Activated CD8-positive, alpha-beta T cell treated with anti-CD3 and anti-CD28 coated beads, Interleukin-2, amount 10 ng/mL, durations not matched to agents 7 days and 5 days (primary cell): ENCODE measurements around the gene DDX49. TPM values are rescaled to one million over a fixed set of nuclear protein-coding genes. Genes with fewer than 3 reads are reported as not detected.
"Not testable (repeated sequence)": the region's sequence is repeated elsewhere in the genome, so short reads cannot be mapped to it uniquely, and the experiment has no call there.

Experiments used
- ATAC-seq: fragments of 150-1000 bp; cut with Tn5 transposase; one replicate; pipeline ENCODE4 v1.10.0; 2021; ENCODE audit warnings: moderate library complexity
- CTCF ChIA-PET: fragments of 350-600 bp; sonication (Branson Sonifier 250); formaldehyde crosslinking; loops from one replicate; lab custom pipeline; 2021; ENCODE audit warnings: antibody characterized with exemption; lab: Charles Lee
- POLR2A ChIA-PET: fragments of 350-600 bp; sonication (Branson Sonifier 250); formaldehyde crosslinking; loops from one replicate; lab custom pipeline; 2021; ENCODE audit warnings: antibody characterized with exemption; lab: Charles Lee
- DNase-seq: peaks from one replicate; pipeline ENCODE4 v3.0.0-alpha.2; 2020
- H3K27ac Mint-ChIP-seq: one replicate; pipeline ENCODE4 v1.8.0; 2021; ENCODE audit warnings: mild to moderate bottlenecking, mixed read lengths
- H3K27me3 Mint-ChIP-seq: one replicate; pipeline ENCODE4 v1.8.0; 2021; ENCODE audit warnings: low read depth, mixed read lengths
- H3K36me3 Mint-ChIP-seq: one replicate; pipeline ENCODE4 v1.8.0; 2021; ENCODE audit warnings: low read depth, mixed read lengths
- H3K4me1 Mint-ChIP-seq: one replicate; pipeline ENCODE4 v1.8.0; 2021; ENCODE audit warnings: low read depth, mixed read lengths
- H3K4me3 Mint-ChIP-seq: one replicate; pipeline ENCODE4 v1.8.0; 2021; ENCODE audit warnings: mild to moderate bottlenecking, mixed read lengths
- H3K9me3 Mint-ChIP-seq: one replicate; pipeline ENCODE4 v1.8.0; 2022; ENCODE audit warnings: mixed read lengths; ENCODE audit not compliant: insufficient read depth
- total RNA-seq, 2 experiments: library from RNA; stranded (reverse); gene quantifications; one replicate each; pipeline ENCODE4 v1.2.3, GENCODE V29; 2021

The DDX49 gene
- total RNA-seq, 2 experiments from 2014 or later: 56.1 to 57.3 TPM

DNA sequence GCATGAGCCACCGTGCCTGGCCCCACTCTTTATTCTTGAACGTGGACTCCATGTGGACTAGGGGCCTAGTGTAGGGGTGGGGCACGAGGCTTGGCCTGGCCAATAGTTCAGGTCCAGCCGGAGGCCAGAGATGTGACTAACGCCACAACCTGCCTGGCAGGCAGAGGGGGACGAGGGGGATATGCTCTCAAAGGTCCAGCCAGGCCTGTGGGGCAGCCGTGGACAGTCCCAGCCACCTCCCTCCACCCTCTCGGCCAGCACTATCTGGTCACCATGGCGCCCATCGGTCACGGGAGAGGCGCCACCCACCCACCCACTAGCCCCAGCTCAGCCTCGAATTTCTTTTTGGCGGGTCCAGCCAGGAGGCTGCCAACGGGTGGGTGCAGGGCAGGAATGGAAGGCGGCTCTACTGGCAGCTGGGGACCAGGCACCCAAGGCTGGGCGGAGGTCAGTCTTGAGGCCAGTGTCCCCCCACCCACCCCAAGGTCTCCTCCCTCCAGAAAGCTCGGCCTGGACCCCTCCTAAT is 21.4 kb upstream of the DDX49 start:
- H3K4me1 Mint-ChIP-seq: peaks cover 12% of the 10 kb centered on the region
- ChIA-PET POLR2A (interaction anchor here (1.4 kb wide), 1 partner anchor 21 kb away, joined by 3 read pairs; the partner anchor contains the start of genes COPE and DDX49), CTCF (no interaction called here)
- no peak overlapping the region for H3K4me3 Mint-ChIP-seq
- DNase-seq (no peak), ATAC-seq (no peak)
- H3K27me3 Mint-ChIP-seq: peaks cover 29% of the 10 kb centered on the region
- no peaks in the 10 kb centered on the region for H3K9me3 Mint-ChIP-seq
- no peak overlapping the region for H3K27ac Mint-ChIP-seq
- peaks cover 8% of the 10 kb centered on the region for H3K36me3 Mint-ChIP-seq

DNA sequence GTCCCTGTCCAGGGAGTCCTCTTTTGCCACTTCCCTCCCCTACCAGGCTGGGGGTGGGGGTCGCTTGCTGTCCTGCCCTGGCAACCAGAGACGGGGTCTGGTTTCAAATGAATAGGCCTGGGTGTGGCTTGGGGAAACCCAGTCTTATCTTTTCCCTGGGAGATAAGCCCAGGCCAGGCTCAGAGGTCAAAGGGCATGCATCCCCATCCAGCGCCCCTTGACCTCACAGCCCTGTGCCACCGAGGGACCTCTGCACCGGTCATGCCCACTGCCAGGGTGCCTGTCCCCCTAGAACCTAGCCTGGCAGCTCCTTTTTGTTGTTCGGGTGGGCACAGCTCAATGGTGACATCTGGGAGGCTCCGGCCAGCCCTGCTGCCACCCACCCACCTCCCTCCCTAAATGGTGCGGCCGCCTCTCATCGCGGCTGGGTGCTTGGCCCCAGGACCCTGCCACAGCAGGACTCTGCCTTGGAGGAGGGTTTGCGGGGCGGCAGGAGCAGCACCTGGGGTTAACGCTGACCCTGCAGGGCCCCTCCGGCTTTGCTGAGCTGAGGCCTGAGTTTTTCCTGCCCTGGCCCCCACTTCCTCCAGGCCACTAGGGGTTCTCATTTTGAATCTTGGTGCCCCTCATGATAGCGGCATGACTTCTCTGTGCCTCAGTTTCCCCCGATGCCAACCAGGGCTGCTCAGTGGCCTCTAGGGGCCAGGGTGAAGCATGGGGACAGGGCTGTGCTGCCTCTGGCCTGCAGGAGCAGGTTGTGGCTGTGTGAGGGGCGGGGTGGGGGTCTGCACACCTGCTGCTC is 20.7 kb upstream of the DDX49 start:
- ChIA-PET POLR2A (no interaction called here), CTCF (no interaction called here)
- peaks cover 24% of the 10 kb centered on the region for H3K27me3 Mint-ChIP-seq
- DNase-seq (no peak), ATAC-seq (no peak)
- H3K4me1 Mint-ChIP-seq: peaks cover 12% of the 10 kb centered on the region
- H3K27ac Mint-ChIP-seq: no peak overlapping the region
- no peak overlapping the region for H3K4me3 Mint-ChIP-seq
- H3K9me3 Mint-ChIP-seq: no peaks in the 10 kb centered on the region
- peaks cover 8% of the 10 kb centered on the region for H3K36me3 Mint-ChIP-seq

DNA sequence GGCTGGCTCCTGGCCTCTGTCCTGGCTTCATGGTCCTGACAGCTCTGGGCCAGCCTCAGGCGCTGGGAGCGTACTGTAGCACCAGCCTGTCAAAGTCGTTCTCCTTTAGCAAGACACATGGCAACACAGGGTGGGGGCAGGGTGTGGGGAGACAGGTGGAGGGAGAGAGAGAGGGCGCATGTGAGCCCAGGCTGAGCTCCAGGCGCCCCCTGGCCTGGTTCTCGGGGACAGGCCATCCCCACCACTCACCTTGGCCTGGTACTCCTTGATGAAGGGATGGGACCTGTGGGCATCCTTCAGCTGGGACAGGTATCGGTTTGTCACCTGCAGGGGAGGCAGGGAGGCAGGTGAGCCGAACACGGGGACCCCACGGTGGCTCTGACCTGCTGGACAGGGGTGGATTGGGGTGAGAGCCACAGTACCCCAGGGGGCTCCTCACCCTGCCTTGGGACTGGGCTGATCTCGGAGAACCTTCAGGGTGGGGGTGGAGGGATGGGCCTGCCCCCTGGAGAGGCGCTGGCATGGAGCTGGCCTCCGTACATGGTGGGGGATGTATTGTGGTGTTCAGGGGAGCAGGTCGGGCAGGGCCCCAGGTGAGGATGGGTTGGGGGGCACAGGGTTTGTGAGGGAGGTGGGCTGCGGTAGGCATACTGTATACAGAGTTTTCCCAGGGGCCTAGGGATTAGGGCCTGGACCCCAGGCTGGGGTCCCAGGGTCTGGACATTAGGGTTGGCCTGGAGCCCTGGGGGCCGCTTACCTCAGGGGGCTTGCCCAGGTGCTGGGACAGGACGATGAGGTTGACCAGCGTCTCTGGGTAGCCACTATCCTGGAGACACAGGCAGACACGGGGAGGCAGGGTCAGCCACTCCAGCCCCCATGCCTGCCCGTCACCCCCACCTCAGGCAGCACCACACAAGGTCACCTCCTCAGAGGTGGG is 19.6 kb upstream of the DDX49 start:
- no peak overlapping the region for H3K27ac Mint-ChIP-seq
- DNase-seq (no peak), ATAC-seq (no peak)
- ChIA-PET CTCF (no interaction called here), POLR2A (interaction anchor here (0.6 kb wide), 1 partner anchor 377 kb away, joined by 3 read pairs; no protein-coding TSS in a partner anchor)
- H3K27me3 Mint-ChIP-seq: peaks cover 18% of the 10 kb centered on the region
- no peaks in the 10 kb centered on the region for H3K9me3 Mint-ChIP-seq
- H3K36me3 Mint-ChIP-seq: peaks cover 9% of the 10 kb centered on the region
- H3K4me1 Mint-ChIP-seq: peaks cover 12% of the 10 kb centered on the region
- no peak overlapping the region for H3K4me3 Mint-ChIP-seq

DNA sequence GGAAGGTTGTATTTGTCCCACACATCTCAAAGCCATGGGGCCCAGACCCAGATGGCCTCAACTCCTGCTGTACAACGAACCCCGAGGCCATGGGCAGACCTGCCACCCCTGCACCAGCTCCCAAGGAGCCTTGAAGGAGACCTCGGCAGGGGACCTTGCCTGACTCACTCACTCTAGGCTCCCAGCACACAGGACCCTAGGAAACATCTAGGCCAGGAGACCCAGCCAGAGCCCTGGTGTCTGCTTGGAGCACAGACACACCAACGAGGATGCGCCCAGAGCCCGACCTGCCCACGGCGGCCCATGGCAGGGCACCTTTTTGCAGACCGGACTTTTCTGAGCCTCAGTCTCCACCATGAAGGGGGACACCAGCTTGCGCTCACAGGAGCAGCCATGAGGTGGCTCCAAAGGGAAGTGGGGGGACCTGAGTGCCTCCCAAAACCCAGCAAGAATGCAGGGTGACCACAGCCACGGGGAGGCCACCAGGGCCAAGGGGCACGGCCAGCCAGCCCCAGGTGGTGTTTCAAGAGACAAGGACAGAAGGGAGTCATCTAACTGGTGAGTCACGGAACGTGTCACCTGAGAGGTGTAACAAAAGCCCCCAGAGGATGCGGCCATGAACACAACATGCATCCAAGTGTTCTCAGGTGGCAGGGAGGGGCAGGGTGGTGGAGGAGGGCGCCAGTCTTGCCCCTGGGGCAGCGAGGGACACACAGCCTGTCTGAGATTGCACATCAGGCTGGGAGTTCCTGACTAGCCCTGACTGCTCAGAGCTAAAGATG is 18.6 kb upstream of the DDX49 start:
- no peak for DNase-seq

DNA sequence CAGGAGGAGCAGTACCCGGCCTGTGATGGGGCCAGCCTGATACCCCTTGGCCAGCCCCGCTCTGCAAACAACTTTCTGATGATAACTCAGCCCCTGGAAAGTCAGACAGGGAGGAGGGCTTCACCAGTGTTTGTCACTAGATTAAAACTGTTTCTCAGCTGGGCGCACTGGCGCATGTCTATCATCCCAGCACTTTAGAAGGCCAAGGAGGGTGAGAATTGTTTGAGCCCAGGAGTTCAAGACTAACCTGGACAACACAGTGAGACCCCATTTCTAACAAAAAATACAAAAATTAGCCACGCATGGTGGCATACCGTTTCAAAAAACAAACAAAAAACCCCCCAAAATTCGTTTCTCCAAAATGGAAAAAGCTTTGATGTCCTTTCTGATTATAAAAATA is 18.0 kb upstream of the DDX49 start:
- no peaks in the 10 kb centered on the region for H3K9me3 Mint-ChIP-seq
- no peak overlapping the region for H3K27ac Mint-ChIP-seq
- ChIA-PET CTCF (no interaction called here), POLR2A (no interaction called here)
- peaks cover 14% of the 10 kb centered on the region for H3K36me3 Mint-ChIP-seq
- H3K4me3 Mint-ChIP-seq: no peak overlapping the region
- DNase-seq: no peak
- peaks cover 12% of the 10 kb centered on the region for H3K27me3 Mint-ChIP-seq
- no peak for ATAC-seq
- peaks cover 9% of the 10 kb centered on the region for H3K4me1 Mint-ChIP-seq

More for the DNA sequence above, 18.6 kb upstream of the DDX49 start:
- Mint-ChIP-seq H3K36me3 (peaks cover 14% of the 10 kb centered on the region), H3K4me1 (peaks cover 11% of the 10 kb centered on the region), H3K27me3 (peaks cover 14% of the 10 kb centered on the region), H3K9me3 (no peaks in the 10 kb centered on the region), H3K4me3 (no peak overlapping the region), H3K27ac (no peak overlapping the region)
- ChIA-PET POLR2A (no interaction called here), CTCF (no interaction called here)
- ATAC-seq: no peak

DNA sequence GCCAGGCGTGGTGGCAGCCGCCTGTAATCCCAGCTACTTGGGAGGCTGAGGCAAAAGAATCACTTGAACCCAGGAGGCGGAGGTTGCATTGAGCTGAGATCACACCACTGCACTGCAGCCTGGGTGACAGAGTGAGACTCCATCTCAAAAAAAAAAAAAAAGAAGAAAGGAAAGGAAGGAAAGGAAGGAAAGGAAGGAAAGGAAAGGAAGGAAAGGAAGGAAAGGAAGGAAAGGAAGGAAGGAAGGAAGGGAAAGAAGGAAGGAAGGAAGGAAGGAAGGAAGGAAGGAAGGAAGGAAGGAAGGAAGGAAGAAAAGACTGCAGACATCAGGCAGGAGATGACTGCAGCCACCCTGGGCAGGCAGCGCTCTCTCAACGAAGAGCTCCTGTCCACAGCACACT is 17.0 kb upstream of the DDX49 start:
- H3K4me3 Mint-ChIP-seq, H3K4me1 Mint-ChIP-seq, CTCF ChIA-PET, H3K27ac Mint-ChIP-seq, POLR2A ChIA-PET, H3K27me3 Mint-ChIP-seq, ATAC-seq, DNase-seq, H3K9me3 Mint-ChIP-seq: not testable (repeated sequence)
- H3K36me3 Mint-ChIP-seq: peaks cover 14% of the 10 kb centered on the region

DNA sequence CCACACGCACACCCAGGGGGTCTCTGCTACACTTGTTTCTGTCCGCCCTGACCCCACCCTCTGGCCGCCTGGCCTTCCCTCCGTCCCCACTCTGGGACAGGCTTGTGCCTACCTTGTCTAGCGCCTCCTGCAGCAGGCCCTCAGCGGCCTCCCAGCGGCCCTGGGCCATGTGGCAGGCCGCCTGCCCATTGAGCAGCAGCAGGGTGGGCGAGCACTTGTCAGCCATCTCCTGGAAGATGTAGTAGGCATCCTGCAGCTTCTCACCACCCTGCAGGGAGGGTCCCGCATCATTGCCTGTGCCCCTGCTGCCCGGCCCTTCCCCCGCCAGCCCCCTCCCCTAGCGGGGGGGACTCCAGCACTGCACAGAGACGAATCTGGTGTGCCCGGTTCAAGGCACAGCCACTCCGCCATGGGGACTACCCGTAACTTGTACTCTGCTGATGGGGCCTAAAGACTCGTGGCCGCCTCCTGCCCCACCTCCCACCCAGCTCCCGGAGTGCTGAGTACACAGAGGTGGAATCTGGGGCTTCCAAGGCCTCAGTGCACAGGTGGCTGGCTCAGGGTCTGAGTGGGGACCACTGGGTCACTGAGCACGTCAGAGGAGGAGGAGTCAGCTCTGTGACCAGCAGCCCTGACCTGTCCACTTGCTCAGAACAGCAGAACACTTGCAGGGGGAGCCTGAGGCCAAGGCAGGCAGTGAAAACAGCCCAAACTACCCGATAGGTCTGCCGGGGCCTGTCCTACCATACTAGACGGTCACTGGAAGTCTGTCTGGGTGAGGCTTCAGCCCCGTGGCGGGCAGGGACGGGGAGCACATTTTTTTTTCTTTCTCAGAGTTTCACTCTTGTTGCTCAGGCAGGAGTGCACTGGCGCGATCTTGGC is 16.1 kb upstream of the DDX49 start:
- peaks cover 14% of the 10 kb centered on the region for H3K36me3 Mint-ChIP-seq
- no peaks in the 10 kb centered on the region for H3K27me3 Mint-ChIP-seq
- ChIA-PET CTCF (no interaction called here), POLR2A (no interaction called here)
- no peak overlapping the region for H3K4me3 Mint-ChIP-seq
- ATAC-seq (no peak), DNase-seq (no peak)
- no peaks in the 10 kb centered on the region for H3K4me1 Mint-ChIP-seq
- no peak overlapping the region for H3K27ac Mint-ChIP-seq
- H3K9me3 Mint-ChIP-seq: no peaks in the 10 kb centered on the region

DNA sequence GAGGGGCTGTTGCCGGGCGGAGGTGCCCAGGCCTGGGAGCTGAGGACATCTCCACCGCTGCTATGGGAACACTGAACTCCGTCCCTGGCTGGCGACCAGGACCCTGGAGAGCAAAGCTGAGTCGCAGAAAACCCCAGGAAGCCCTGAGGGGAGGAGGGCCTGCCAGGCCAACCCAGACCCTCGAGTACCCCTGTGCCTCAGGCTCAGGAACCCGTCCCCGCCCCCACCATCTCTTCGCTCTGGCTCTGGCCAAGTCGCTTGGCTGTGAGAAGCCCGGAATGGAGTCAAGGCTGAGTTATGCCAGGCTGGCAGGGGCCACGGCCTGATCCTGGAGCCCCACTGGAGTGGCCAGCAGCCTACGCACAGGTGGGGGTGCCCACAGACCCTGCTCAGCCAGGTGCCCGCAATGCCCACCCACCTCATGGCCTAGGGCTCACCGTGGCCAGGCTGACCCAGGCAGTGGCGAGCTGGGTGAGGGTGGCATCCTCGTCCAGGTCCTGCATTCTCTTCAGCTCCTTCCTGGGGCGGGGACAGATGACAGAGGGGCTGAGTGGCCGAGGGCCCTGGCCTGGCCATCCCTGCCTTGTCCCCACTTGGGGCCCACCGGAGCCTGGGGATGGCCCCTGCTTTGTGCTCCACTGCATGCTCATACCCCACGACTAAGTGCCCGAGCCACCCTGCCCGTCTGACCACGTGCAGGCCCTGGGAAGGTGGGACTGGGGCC is 15.0 kb upstream of the DDX49 start:
- no peak for ATAC-seq
- Mint-ChIP-seq H3K9me3 (no peaks in the 10 kb centered on the region), H3K4me3 (no peak overlapping the region), H3K4me1 (no peaks in the 10 kb centered on the region), H3K27me3 (no peaks in the 10 kb centered on the region), H3K36me3 (peaks cover 14% of the 10 kb centered on the region), H3K27ac (no peak overlapping the region)
- DNase-seq: no peak
- ChIA-PET POLR2A (no interaction called here), CTCF (no interaction called here)

DNA sequence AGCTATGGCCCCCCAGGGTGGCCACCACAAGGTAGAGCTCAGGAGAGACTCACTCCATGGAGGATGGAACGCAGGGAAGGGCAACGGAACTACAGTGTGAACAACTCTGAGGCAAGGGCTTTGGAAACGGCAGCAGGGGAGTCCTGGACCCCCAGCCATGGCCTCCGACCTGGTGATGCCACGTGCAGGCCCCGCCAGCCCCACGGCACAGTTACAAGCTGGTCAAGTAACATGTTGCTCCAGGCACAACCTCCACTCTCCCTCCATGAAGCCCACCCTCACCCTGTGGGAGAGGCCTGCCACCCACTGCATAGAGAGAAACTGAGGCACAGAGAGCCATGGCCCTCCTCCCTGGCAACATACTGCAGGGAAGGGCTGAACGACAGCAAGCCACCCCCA is 14.5 kb upstream of the DDX49 start:
- no peaks in the 10 kb centered on the region for H3K4me1 Mint-ChIP-seq
- H3K27ac Mint-ChIP-seq: no peak overlapping the region
- no peaks in the 10 kb centered on the region for H3K9me3 Mint-ChIP-seq
- CTCF ChIA-PET: no interaction called here
- H3K4me3 Mint-ChIP-seq: no peak overlapping the region
- peaks cover 17% of the 10 kb centered on the region for H3K36me3 Mint-ChIP-seq
- no peak for DNase-seq
- POLR2A ChIA-PET: no interaction called here
- no peaks in the 10 kb centered on the region for H3K27me3 Mint-ChIP-seq
- no peak for ATAC-seq

DNA sequence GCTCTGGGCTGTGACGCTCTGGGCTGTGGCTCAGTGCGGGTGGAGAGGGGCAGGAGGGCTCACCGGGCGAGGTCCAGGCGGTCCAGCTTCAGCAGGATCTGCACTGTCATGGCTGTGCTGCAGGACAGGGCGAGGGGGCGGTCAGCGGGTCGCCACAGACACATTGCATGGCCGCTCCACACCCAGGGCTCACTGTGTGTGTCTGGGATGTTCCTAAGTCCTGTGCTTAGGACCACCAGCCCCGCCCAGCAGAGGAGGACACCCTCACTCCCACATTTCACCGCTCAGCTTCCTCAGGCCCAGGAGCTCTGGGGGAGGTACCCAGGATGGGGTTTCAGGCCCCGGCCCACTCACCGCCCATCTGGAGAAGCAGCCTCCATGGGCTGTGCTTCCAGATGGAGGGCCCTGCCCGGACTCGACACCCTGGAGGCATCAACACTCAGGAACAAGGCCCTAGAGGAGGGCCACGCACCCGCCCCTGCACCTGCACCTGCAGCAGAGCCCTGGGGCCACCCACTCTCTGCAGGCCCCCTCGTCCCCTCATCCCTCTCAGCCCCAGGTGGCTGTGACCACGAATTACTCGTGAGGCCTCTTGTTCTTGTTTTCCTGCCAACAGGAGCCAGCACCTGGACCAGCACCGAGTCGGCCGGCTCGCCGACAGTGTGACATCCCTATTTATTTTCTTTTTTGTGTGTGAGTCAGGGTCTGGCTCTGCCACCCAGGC is 13.8 kb upstream of the DDX49 start:
- Mint-ChIP-seq H3K4me3 (no peak overlapping the region), H3K27ac (no peak overlapping the region), H3K27me3 (no peaks in the 10 kb centered on the region), H3K4me1 (no peaks in the 10 kb centered on the region), H3K9me3 (no peaks in the 10 kb centered on the region), H3K36me3 (peaks cover 17% of the 10 kb centered on the region)
- POLR2A ChIA-PET: no interaction called here
- ATAC-seq: no peak
- CTCF ChIA-PET: no interaction called here
- DNase-seq: no peak
